Right renal cortex interstitium (tissue), 3 donors: ENCODE results near the gene ZNF490. TPM values are rescaled to one million over a fixed set of nuclear protein-coding genes. Genes with fewer than 3 reads are reported as not detected.
"Not testable (repeated sequence)": the region's sequence is repeated elsewhere in the genome, so short reads cannot be mapped to it uniquely, and the experiment has no call there.

Source experiments
- DNase-seq, 3 donors: peaks; one replicate each; pipeline ENCODE4 v3.0.0-alpha.2; 2013; ENCODE audit warnings: low read depth in 3 of 3, low spot score in 2 of 3
- polyA plus RNA-seq, 3 donors: library from polyadenylated mRNA; unstranded; fragments of 120-200 nt; gene quantifications; one replicate each; pipeline ENCODE4 v1.2.1, GENCODE V29; 2013; ENCODE audit not compliant: insufficient read length in 3 of 3

Gene ZNF490
- polyA plus RNA-seq: 1 to 10 TPM; 3.3 to 5.3 (median 4.7) TPM

- peak; percentile 96 to 97 (median 96) for DNase-seq
These were observed at the start of gene ZNF490, which contains the start of gene ZNF791 for GRCh38 chr19:12610540-12611360. TSS of gene ZNF490 (minus strand) at chr19:12610813. CDS start at chr19:12610680, 133 bp downstream. TSS of gene ZNF791 (plus strand) at chr19:12610920. CDS start at chr19:12611080, 160 bp downstream.

DNA sequence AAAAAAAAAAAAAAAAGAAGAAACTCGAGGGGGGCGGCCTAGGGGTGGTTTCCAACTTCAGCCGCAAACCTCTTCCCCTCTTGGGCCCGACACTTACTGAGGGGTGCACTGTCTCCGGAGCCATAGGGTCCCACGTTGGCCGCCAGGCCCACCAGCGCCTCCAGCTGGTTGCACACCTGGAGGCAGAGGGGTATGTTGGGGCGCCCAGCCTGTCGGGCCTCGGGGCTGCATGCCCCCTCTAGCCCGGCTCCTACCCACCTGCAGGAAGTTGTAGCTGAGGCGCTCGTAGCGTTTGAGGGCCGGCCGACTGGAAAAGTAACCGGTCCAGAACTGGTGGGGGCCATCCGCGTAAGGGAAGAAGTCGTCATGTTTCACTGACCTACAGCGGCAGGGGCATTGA, 47.4 kb upstream of the ZNF490 start:
- no peak for DNase-seq

DNA sequence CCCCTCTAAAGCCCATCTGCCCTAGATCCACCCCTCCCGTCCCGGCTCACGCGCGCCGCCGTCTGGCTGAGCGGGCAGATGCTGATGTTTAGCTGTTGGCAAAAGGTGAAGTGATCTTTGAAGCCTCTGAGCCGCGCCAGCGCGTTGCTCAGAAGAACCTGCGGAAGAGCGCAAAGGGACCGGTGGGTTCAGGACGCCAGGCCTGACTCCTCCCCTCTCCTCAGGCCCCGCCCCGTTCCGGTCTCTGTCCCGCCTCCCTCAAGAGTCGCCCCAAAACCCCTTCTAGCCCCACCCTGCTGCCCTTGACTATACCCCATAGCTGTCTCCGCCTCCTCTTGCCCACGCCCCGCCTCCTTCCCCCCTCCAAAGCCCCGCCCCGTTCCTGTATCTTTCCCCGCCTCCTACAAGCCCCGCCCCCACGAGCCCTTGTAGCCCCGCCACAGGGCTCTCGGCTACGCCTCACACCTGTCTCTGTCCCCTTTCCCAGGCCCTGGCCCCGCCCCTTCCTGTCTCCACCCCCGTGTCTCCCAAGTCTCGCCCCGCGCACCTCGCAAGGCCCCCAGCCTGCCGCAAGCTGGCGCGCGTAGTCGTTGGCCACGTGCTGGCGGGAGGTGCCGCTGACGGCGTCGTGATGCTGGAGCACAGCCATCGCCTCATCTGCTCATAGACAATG, 46.4 kb upstream of the ZNF490 start:
- DNase-seq: no peak

DNA sequence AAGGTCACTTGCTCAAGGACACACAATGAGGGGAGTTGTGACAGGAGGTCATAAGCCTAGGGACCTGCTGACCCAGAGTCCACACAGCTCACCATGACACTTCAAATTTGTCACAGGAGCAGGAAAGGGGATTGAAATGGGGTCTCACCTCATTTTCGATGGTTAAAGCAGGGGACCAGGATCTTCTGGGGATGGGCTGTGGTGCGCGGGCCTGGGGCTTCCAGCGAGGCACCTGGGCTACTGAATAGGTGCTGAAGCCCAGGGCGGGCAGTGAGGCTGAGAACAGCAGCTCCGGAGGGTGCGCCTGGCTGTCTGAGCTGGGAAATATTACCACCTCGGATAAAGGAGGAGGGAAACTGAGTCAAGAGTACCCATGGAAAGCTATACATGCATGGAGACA, 44.9 kb upstream of the ZNF490 start:
- no peak for DNase-seq

DNA sequence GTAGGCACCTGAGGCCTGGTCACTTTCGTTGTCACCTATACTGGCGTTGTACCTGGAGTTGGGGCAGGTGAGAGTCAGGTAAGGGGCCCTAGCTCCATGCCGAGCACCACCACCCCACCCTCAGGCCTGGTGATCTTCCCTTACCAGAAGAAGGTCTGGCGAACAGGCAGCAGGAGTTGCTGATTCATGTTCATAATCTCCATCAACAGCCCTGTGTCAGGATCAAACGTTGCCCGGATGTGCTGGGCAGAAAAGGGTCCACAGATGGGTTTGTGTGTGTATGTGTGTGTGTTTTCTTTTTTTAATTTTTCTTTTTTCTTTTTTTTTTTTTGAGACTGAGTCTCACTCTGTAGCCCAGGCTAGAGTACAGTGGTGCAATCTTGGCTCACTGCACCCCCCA, 41.6 kb upstream of the ZNF490 start:
- no peak for DNase-seq

DNA sequence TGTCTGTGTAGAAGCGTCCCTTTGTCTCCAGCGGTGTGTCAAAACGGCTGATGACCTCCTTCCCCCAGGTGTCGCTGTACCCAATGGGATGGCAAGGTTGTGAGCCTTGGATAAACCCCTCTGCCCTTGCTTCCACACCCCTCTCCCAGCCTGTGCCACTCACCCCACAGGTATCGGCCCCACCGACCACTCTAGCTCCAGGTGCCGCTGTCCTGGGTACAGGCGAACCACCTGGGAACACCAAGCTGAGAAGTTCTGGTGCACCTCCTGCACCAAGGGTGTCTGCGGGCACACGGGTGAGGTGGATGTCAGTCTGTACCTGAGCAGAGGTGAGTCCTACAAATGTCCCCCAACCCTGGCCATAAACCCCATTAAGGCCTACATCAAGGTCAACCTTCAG, 39.3 kb upstream of the ZNF490 start:
- no peak for DNase-seq

DNA sequence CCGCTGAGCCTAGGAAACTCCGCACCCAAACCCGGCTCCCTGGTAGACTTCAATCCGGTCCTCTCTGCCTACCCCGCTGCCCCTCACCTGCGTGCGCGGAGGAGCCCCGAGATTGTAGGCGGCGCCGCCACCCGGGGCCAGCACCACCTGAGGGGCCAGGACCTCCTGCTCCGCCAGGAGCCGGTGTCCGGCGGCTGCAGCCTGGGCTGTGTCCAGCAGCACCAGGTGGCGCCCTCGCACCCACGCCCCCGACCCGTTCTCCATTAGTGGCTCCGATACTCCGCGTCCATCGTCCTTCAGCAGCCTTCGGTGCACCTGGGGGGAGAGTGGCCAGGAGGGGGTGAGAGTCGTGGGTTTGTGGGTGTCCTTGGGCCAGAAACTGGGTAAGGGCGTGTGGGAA, 37.5 kb upstream of the ZNF490 start:
- DNase-seq: no peak

- no peak for DNase-seq
These were observed 37.0 kb upstream of the ZNF490 start for GRCh38 chr19:12647490-12648071.

DNA sequence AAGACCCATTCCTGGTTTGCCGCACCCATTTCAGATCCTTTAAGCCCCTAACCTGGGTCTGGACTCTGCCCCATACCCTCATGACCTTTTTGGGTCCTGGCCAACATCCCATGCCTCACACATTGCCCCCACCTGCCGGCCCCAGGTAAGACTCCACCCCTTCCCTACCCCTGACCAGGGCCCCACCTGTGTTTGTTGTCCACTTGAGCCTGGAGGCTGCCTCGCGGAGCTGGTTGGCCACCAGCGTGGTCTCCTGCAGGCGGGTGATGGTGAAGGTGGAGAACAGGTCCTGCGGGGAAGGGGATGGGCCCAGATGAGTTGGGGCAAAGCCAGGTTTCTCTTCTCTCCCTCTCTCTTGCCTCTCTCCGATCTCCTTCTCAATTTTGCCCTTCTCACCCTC, 36.4 kb upstream of the ZNF490 start:
- no peak for DNase-seq

GRCh38 chr19:12646551-12646950, 35.9 kb upstream of the ZNF490 start:
- no peak for DNase-seq

DNA sequence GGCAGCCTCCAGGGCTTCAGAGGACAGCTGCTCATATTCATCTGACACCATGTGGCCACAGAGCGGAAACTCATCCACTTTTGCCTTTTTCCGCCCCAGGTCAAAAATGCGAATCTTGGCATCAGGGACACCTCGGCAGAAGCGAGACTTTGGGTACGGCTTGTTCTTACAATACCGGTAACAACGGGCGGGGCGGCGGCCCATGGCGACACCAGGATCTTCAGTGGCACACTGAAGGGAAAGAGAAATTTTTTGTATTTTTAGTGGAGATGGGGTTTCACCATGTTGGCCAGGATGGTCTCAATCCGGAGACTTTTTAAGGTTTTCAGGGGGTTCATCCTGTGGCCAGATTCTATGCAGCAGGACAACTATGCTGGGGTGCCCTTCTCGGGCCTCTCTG, 33.1 kb upstream of the ZNF490 start:
- not testable (repeated sequence) for DNase-seq

GRCh38 chr19:12642506-12642905, 31.9 kb upstream of the ZNF490 start:
- no peak for DNase-seq

GRCh38 chr19:12641456-12641855, 30.8 kb upstream of the ZNF490 start:
- no peak for DNase-seq

DNA sequence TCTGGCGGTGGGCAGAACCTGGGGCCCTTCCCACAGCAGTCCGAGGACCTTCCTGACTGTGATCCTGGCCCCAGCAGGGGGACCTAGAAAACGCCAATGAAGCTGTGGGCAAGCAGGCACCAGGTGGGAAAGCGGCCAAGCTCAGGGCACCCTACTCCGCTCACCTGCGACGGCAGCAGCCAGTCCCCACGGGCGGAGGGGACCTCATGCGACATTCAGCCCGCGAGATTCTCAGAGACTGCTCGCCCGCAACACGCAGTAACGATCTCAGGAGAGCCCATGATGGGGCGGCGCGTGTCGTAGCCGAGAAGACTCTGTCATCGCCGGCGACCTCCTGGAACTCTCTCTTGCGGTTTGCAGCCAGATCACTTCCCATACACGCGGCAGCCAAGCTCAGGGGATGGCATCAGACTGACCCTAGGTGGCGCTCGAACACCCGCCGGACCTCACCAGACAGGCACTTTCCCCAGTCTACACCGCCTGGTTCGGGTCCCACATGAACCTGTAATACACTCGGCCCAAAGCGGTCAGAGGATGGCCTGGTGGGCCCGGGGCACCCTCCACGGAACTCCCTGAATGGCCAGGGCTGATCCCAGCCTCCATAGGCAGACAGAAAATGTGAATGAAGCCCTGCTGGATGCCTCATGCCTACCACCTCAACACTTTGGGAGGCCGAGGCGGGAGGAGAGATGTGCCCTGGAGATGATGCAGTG, 29.4 kb upstream of the ZNF490 start:
- peak in 2 of 3 donors; percentile 48 to 59 for DNase-seq

- no peak for DNase-seq
These were observed 28.1 kb upstream of the ZNF490 start for GRCh38 chr19:12638611-12639182.

- no peak for DNase-seq
These were observed 26.0 kb upstream of the ZNF490 start for GRCh38 chr19:12636631-12637030.

GRCh38 chr19:12629215-12629614, 18.6 kb upstream of the ZNF490 start:
- no peak for DNase-seq

DNA sequence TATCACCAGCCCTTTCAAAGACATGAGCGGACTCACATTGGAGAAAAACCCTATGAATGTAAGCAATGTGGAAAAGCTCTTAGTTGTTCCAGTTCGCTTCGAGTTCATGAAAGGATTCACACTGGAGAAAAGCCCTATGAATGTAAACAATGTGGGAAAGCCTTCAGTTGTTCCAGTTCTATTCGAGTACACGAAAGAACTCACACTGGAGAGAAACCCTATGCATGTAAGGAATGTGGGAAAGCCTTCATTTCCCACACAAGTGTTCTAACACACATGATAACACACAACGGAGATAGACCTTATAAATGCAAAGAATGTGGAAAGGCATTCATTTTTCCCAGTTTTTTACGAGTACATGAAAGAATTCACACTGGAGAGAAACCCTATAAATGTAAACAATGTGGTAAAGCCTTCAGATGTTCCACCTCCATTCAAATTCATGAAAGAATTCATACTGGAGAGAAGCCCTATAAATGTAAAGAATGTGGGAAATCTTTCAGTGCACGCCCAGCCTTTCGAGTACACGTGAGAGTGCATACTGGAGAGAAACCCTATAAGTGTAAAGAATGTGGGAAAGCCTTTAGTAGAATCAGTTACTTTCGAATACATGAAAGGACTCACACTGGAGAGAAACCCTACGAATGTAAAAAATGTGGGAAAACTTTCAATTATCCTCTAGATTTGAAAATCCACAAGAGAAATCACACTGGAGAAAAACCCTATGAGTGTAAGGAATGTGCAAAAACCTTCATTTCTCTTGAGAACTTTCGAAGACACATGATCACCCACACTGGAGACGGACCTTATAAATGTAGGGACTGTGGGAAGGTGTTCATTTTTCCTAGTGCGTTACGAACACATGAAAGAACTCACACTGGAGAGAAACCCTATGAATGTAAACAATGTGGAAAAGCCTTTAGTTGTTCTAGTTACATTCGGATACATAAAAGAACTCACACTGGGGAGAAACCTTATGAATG, 17.7 kb upstream of the ZNF490 start:
- no peak for DNase-seq

DNA sequence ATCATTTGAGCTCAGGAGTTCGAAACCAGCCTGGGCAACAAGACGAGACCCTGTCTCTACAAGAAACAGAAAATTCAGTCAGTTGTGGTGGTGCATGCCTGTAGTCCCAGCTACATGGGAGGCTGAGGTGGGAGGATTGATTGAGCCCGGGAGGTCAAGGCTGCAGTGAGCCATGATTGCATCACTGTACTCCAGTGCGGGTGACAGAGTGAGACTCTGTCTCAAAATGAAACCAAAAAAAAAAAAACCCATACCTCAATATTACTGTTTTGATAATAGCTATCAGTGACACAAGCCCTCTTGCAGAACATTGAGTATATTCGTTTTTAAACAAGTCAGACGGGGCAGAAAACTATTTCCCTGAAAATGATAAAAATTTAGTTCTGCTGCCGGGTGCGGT, 16.3 kb upstream of the ZNF490 start:
- DNase-seq: no peak
